NCI-H2171 treated with DMSO at 0.1 percent for 48 hours (cell line): ENCODE results near the gene ZNF827.
"Not testable (repeated sequence)": the region's sequence is repeated elsewhere in the genome, so short reads cannot be mapped to it uniquely, and the experiment has no call there.

Experiments
- DNase-seq: peaks from one replicate; lab custom pipeline; 2025; lab: John Stamatoyannopoulos, UW

The ZNF827 gene

GRCh38 chr4:145863191-145863590 is 75.4 kb downstream of the ZNF827 start:
- no peak for DNase-seq

- no peak for DNase-seq
These were observed 77.0 kb downstream of the ZNF827 start for GRCh38 chr4:145861336-145862318.

GRCh38 chr4:145860897-145861296 is 77.7 kb downstream of the ZNF827 start:
- no peak for DNase-seq

GRCh38 chr4:145860446-145860845 is 78.2 kb downstream of the ZNF827 start:
- DNase-seq, result no peak

GRCh38 chr4:145859926-145860325 is 78.7 kb downstream of the ZNF827 start:
- no peak for DNase-seq

GRCh38 chr4:145859426-145859825 is 79.2 kb downstream of the ZNF827 start:
- DNase-seq, result no peak

- DNase-seq, result no peak
These were observed 86.3 kb downstream of the ZNF827 start for GRCh38 chr4:145852256-145852839.

- no peak for DNase-seq
These were observed 87.0 kb downstream of the ZNF827 start for GRCh38 chr4:145851511-145852201.

GRCh38 chr4:145847764-145848163 is 90.9 kb downstream of the ZNF827 start:
- no peak for DNase-seq

- DNase-seq, result no peak
These were observed 93.5 kb downstream of the ZNF827 start for GRCh38 chr4:145845118-145845517.

GRCh38 chr4:145843639-145844038 is 95.0 kb downstream of the ZNF827 start:
- no peak for DNase-seq

- DNase-seq, result no peak
These were observed 95.5 kb downstream of the ZNF827 start for GRCh38 chr4:145843148-145843547.

- no peak for DNase-seq
These were observed 96.3 kb downstream of the ZNF827 start for GRCh38 chr4:145842224-145842887.

GRCh38 chr4:145840801-145841200 is 97.8 kb downstream of the ZNF827 start:
- no peak for DNase-seq

- peak; percentile 42 for DNase-seq
These were observed 98.4 kb downstream of the ZNF827 start for GRCh38 chr4:145840162-145840768.

- DNase-seq, result no peak
These were observed 99.5 kb downstream of the ZNF827 start for GRCh38 chr4:145839151-145839550.

- not testable (repeated sequence) for DNase-seq
These were observed 106.2 kb downstream of the ZNF827 start for GRCh38 chr4:145832384-145832783.

- no peak for DNase-seq
These were observed 107.9 kb downstream of the ZNF827 start for GRCh38 chr4:145830699-145831098.

- no peak for DNase-seq
These were observed 108.8 kb downstream of the ZNF827 start for GRCh38 chr4:145829629-145830395.

GRCh38 chr4:145828802-145829485 is 109.7 kb downstream of the ZNF827 start:
- no peak for DNase-seq
